Measurements from ENCODE around the gene CDH5. TPM values are rescaled to one million over a fixed set of nuclear protein-coding genes. Genes with fewer than 3 reads are reported as not detected.

The CDH5 gene
- total and polyA plus RNA-seq, 2 of the 8 experiments (the other 6 are each of a cell fraction or from before 2014, with no cell fraction given), result 0.32 TPM

DNA sequence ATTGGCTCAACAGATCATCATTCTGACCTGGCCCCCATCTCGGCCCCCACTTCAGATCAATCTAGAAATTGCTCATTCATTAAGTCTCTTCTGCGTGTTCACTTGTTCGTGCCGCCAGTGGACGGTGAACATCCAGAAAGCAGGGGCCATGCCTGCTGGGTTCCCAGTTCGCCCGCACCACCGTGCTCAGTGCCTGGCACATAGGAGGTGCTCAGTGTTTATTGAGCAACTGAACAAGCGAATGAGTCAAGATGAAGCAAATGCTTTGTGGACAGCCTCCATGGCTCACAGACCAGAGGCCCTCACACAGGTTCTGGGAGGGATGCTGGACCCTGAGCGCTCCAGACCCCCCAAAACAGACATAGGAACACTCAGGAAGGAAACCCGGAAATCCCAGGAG is 74.5 kb downstream of the CDH5 start:
- Histone ChIP-seq H3K9me3 (ENCODE audit: insufficient read depth in 2 of 2, low read depth in 1 of 2, low read length in 1 of 2) (no peaks in the 10 kb centered on the region), H2AK5ac (ENCODE audit: low read depth, low read length) (no peak overlapping the region), H3K4me3 (ENCODE audit: extremely low read depth in 1 of 4, insufficient read depth in 2 of 4, low read depth in 3 of 4, low read length in 4 of 4) (no peak overlapping the region), H2BK20ac (ENCODE audit: low read length) (no peak overlapping the region), H2AFZ (ENCODE audit: low read length) (no peak overlapping the region), H3K36me3 (ENCODE audit: control insufficient read depth in 2 of 4, insufficient read depth in 4 of 4, low read length in 3 of 4) (no peaks in the 10 kb centered on the region), H2BK15ac (ENCODE audit: low read length) (no peak overlapping the region), H2BK12ac (ENCODE audit: low read depth, low read length) (no peak overlapping the region), H3K56ac (replicated peaks; ENCODE audit: insufficient read length, low read depth, low read length) (no peak overlapping the region), H3K23ac (ENCODE audit: insufficient read length) (no peak overlapping the region), H3K18ac (ENCODE audit: extremely low read depth, low read length) (no peak overlapping the region), H4K8ac (ENCODE audit: extremely low read depth, insufficient read depth, low read length) (no peak overlapping the region), H3K4ac (replicated peaks; ENCODE audit: insufficient read length, low read depth, low read length) (no peak overlapping the region), H4K20me1 (replicated peaks in 1 of 2; ENCODE audit: control insufficient read depth in 1 of 2, insufficient read depth in 2 of 2, low read length in 2 of 2) (no peaks in the 10 kb centered on the region), H3K4me1 (replicated peaks in 1 of 4; ENCODE audit: control insufficient read depth in 3 of 4, insufficient read depth in 4 of 4, low read length in 3 of 4) (peaks cover 0 to 6% (median 2%) of the 10 kb centered on the region in 4 experiments; a peak in 2 of 7 replicates), H2BK5ac (ENCODE audit: low read depth, low read length) (no peak overlapping the region), H2BK120ac (replicated peaks; ENCODE audit: low read depth, low read length) (no peak overlapping the region), H3K27me3 (replicated peaks in 1 of 4; ENCODE audit: control insufficient read depth in 3 of 4, extremely low read depth in 1 of 4, insufficient read depth in 3 of 4, low read length in 3 of 4) (no peaks in the 10 kb centered on the region; a peak in 1 of 7 replicates), H4K5ac (ENCODE audit: insufficient read length, low read depth, low read length) (no peak overlapping the region), H3K14ac (ENCODE audit: insufficient read length) (no peak overlapping the region), H4K91ac (replicated peaks; ENCODE audit: insufficient read length, low read length) (no peak overlapping the region), H3K9ac (replicated peaks in 1 of 4; ENCODE audit: extremely low read depth in 1 of 4, low read depth in 3 of 4, low read length in 3 of 4) (no peak overlapping the region), H3K79me1 (ENCODE audit: low read depth, low read length) (no peaks in the 10 kb centered on the region), H3K79me2 (ENCODE audit: control insufficient read depth in 1 of 2, insufficient read depth in 2 of 2, low read length in 2 of 2) (no peaks in the 10 kb centered on the region), H3K27ac (ENCODE audit: low read depth, low read length) (no peak overlapping the region), H3K4me2 (ENCODE audit: insufficient read depth in 1 of 2, low read depth in 2 of 2, low read length in 2 of 2) (no peak overlapping the region), H3K23me2 (ENCODE audit: low read depth, low read length) (no peaks in the 10 kb centered on the region)
- no peak for DNase-seq (ENCODE audit: low read depth in 1 of 2, low spot score in 2 of 2)
- CTCF ChIA-PET (ENCODE audit: partially characterized antibody), result interaction anchor here (1.4 to 4.5 kb wide), 4 partner anchors 12 to 99 kb away, joined by 4 to 30 read pairs (median 6); no protein-coding TSS in a partner anchor
- FAIRE-seq, result no peak
- POLR2A ChIA-PET (ENCODE audit: partially characterized antibody), result no interaction called here
- no peak for TF ChIP-seq RBBP5 (IDR thresholded peaks at IDR 0.05; ENCODE audit: borderline replicate concordance, low read depth, low read length)
- TF ChIP-seq HDAC2 (IDR thresholded peaks at IDR 0.05; ENCODE audit: borderline replicate concordance in 1 of 2, low read depth in 2 of 2, low read length in 2 of 2), result no peak
- TF ChIP-seq BRCA1 (IDR thresholded peaks at IDR 0.05; ENCODE audit: low read depth, low read length), result no peak
- TF ChIP-seq KDM4A (IDR thresholded peaks at IDR 0.05; ENCODE audit: low read depth, low read length, severe bottlenecking), result no peak
- TF ChIP-seq SP4 (IDR thresholded peaks at IDR 0.05; ENCODE audit: low read length), result no peak
- TF ChIP-seq, protein P1, sequence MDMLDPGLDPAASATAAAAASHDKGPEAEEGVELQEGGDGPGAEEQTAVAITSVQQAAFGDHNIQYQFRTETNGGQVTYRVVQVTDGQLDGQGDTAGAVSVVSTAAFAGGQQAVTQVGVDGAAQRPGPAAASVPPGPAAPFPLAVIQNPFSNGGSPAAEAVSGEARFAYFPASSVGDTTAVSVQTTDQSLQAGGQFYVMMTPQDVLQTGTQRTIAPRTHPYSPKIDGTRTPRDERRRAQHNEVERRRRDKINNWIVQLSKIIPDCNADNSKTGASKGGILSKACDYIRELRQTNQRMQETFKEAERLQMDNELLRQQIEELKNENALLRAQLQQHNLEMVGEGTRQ (IDR thresholded peaks at IDR 0.05; ENCODE audit: low read length), result no peak
- no peak for TF ChIP-seq SIX5 (IDR thresholded peaks at IDR 0.05; ENCODE audit: low read depth, low read length)
- 89% methylated on average over 11 of the region's 11 CpGs; no CpG with 5 or more reads in 1 of the 2 experiments for WGBS, 2 experiments (ENCODE audit: extremely low coverage in 1 of 2, insufficient coverage in 1 of 2, insufficient read length in 1 of 2, insufficient replicate concordance in 2 of 2, low coverage in 1 of 2, low lambda C conversion rate in 2 of 2, missing lambda C conversion rate in 1 of 2)
